GM23338 (cell line): ENCODE data around the gene CBX2. TPM values are rescaled to one million over a fixed set of nuclear protein-coding genes. Genes with fewer than 3 reads are reported as not detected.

ENCODE experiments used
- ATAC-seq: fragments of 200-7000 bp; cut with Tn5 transposase; 3 replicates; pipeline ENCODE4 v1.9.1; 2020
- DNase-seq: peaks from one replicate; pipeline ENCODE4 v3.0.0-alpha.2; 2015; ENCODE audit warnings: low spot score
- H2AFZ ChIP-seq: fragments of 200-600 bp; sonication (generic); 2 replicates; pipeline ENCODE4 v1.8.0; 2016; ENCODE audit warnings: antibody characterized with exemption, mild to moderate bottlenecking, moderate library complexity
- H3F3A ChIP-seq: fragments of 200-600 bp; sonication (generic); replicated peaks from 2 replicates; pipeline ENCODE4 v1.8.0; 2017; ENCODE audit warnings: antibody characterized with exemption, mixed run types, low read depth
- H3K27ac ChIP-seq: fragments of 200-600 bp; sonication (generic); 2 replicates; pipeline ENCODE4 v1.6.1; 2016; ENCODE audit warnings: low read depth
- H3K27me3 ChIP-seq: fragments of 200-600 bp; sonication (generic); 2 replicates; pipeline ENCODE4 v1.8.0; 2016; ENCODE audit warnings: mild to moderate bottlenecking, mixed run types, moderate library complexity; ENCODE audit not compliant: insufficient read depth
- H3K36me3 ChIP-seq: fragments of 200-600 bp; sonication (generic); 2 replicates; pipeline ENCODE4 v1.8.0; 2016; ENCODE audit warnings: mild to moderate bottlenecking; ENCODE audit not compliant: insufficient read depth
- H3K4me1 ChIP-seq: fragments of 200-600 bp; sonication (generic); 2 replicates; pipeline ENCODE4 v1.8.0; 2016; ENCODE audit warnings: mild to moderate bottlenecking, moderate library complexity; ENCODE audit not compliant: insufficient read depth
- H3K4me2 ChIP-seq: fragments of 200-600 bp; sonication (generic); 2 replicates; pipeline ENCODE4 v1.7.1; 2017; ENCODE audit warnings: mixed run types
- H3K4me3 ChIP-seq: fragments of 200-600 bp; sonication (generic); 2 replicates; pipeline ENCODE4 v1.6.1; 2016; ENCODE audit warnings: mixed run types
- H3K79me2 ChIP-seq: fragments of 200-600 bp; sonication (generic); replicated peaks from 2 replicates; pipeline ENCODE4 v1.8.0; 2017; ENCODE audit warnings: mild to moderate bottlenecking; ENCODE audit not compliant: insufficient read depth
- H3K9me2 ChIP-seq: fragments of 200-600 bp; sonication (generic); 2 replicates; pipeline ENCODE4 v1.8.0; 2017; ENCODE audit not compliant: insufficient read depth
- H4K20me1 ChIP-seq: fragments of 200-600 bp; sonication (generic); replicated peaks from 2 replicates; pipeline ENCODE4 v1.8.0; 2017; ENCODE audit warnings: mild to moderate bottlenecking; ENCODE audit not compliant: insufficient read depth
- H3K27ac Mint-ChIP-seq: 2 replicates; pipeline ENCODE4 v1.8.0; 2020; ENCODE audit warnings: inconsistent platforms, mild to moderate bottlenecking, moderate library complexity, mixed read lengths
- H3K27me3 Mint-ChIP-seq: 3 replicates; pipeline ENCODE4 v1.8.0; 2022; ENCODE audit warnings: low read depth, mild to moderate bottlenecking, moderate library complexity, mixed read lengths, inconsistent platforms; ENCODE audit not compliant: insufficient read depth, poor library complexity
- H3K36me3 Mint-ChIP-seq: 3 replicates; pipeline ENCODE4 v1.8.0; 2021; ENCODE audit warnings: low read depth, mild to moderate bottlenecking, inconsistent platforms, moderate library complexity, mixed read lengths
- H3K4me1 Mint-ChIP-seq: 3 replicates; pipeline ENCODE4 v1.8.0; 2020; ENCODE audit warnings: mild to moderate bottlenecking, inconsistent platforms, mixed read lengths
- H3K4me3 Mint-ChIP-seq: 3 replicates; pipeline ENCODE4 v1.8.0; 2021; ENCODE audit warnings: moderate library complexity, mild to moderate bottlenecking, inconsistent platforms, mixed read lengths
- H3K9me3 Mint-ChIP-seq: 3 replicates; pipeline ENCODE4 v1.8.0; 2020; ENCODE audit warnings: moderate library complexity, mild to moderate bottlenecking, inconsistent platforms, mixed read lengths
- JUNB ChIP-seq: IDR thresholded peaks from one replicate; pipeline ENCODE4 v1.6.1; 2016; ENCODE audit warnings: antibody characterized with exemption; ENCODE audit not compliant: unreplicated experiment
- NANOG ChIP-seq: IDR thresholded peaks from 2 replicates; pipeline ENCODE4 v1.6.1; 2016; ENCODE audit warnings: antibody characterized with exemption, borderline replicate concordance
- POLR2AphosphoS5 ChIP-seq: IDR thresholded peaks from 2 replicates; pipeline ENCODE4 v1.6.1; 2016; ENCODE audit warnings: antibody characterized with exemption, low read depth
- polyA plus RNA-seq: library from polyadenylated mRNA; unstranded; fragments of >200 nt; fragmentation: Nextera tagmentation; extraction: Ambion mirVana; gene quantifications from 2 replicates; pipeline ENCODE4 v1.2.1, GENCODE V29; 2016
- total RNA-seq: library from RNA; depleted of rRNA; stranded (reverse); fragments of >200 nt; shearing (Covaris generic); gene quantifications from 2 replicates; pipeline ENCODE4 v1.2.3, GENCODE V29; 2014
- TF ChIP-seq, protein P1 (sequence below): fragments of 250-450 bp; sonication (Bioruptor Pico); IDR thresholded peaks from 2 replicates; pipeline ENCODE4 v1.5.0; 2020; ENCODE audit warnings: mild to moderate bottlenecking, moderate library complexity
- TF ChIP-seq, protein P2 (sequence below), 2 experiments: fragments of 200-600 bp in 1 of 2; sonication (generic) in 1 of 2; conservative IDR thresholded peaks; 2 replicates each; pipeline versions ENCODE4 v1.5.1 to v1.6.1; 2016 to 2017; ENCODE audit warnings: antibody characterized with exemption in 2 of 2, low read depth in 2 of 2, mild to moderate bottlenecking in 2 of 2, moderate library complexity in 1 of 2

CBX2 gene
- total and polyA plus RNA-seq, 2 experiments from 2014 or later: 26.6 to 114 TPM

DNA sequence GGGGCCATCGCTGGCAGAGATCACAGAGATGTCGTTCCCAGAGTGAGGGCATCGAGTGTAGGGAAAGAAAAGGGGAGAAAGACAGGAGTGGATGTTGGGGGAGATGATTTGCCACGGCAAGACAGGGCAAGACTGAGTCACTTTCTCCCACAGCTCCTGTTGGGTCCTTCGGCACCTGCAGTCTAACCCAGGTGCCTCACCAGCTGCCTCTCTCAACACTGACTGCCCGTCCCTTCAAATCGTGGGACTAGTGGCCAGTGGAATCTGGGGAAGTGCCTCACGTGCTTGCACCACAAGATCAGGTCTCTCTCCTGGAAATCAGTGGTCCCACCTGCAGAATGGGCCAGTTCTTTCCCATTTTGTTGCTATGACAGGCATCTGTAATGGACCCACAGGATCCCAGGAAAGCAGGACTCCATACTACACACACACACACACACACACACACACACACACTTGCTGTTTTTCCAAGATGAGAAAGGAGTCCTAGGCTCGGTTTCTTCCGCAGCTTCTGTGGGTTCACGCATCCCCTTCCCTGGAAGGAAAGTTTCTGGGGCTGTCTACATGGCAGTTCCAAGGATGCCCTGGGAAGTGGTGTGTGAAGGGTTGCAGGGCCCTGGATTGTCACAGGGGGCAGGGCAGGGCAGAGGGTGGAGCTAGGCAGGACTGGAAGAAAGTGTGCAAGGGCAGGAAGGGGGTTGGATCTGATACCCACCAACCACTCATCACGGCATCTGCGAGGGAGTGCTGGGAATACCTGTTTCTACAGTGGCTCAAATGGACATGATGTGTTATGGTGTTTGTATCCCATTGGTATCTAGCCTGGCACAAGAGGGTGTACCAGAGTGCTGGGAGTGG is 29.1 kb downstream of the CBX2 start:
- peaks cover 49% of the 10 kb centered on the region for H3K4me1 Mint-ChIP-seq
- Histone ChIP-seq H3K4me3 (no peak overlapping the region), H3K36me3 (no peaks in the 10 kb centered on the region), H2AFZ (no peak overlapping the region), H3K4me2 (peak overlapping the region; percentile 21), H3K27ac (no peak overlapping the region), H3F3A (peaks cover 53% of the 10 kb centered on the region), H3K79me2 (no peaks in the 10 kb centered on the region), H4K20me1 (peaks cover 3% of the 10 kb centered on the region; the same call in 1 of the 2 replicates), H3K9me2 (no peaks in the 10 kb centered on the region), H3K27me3 (peaks cover 97% of the 10 kb centered on the region), H3K4me1 (peaks cover 49% of the 10 kb centered on the region)
- ATAC-seq (no peak), DNase-seq (no peak)
- peaks cover 8% of the 10 kb centered on the region; the same call in 2 of the 3 replicates for H3K9me3 Mint-ChIP-seq
- peaks cover 97% of the 10 kb centered on the region for H3K27me3 Mint-ChIP-seq
- TF ChIP-seq, protein P1, sequence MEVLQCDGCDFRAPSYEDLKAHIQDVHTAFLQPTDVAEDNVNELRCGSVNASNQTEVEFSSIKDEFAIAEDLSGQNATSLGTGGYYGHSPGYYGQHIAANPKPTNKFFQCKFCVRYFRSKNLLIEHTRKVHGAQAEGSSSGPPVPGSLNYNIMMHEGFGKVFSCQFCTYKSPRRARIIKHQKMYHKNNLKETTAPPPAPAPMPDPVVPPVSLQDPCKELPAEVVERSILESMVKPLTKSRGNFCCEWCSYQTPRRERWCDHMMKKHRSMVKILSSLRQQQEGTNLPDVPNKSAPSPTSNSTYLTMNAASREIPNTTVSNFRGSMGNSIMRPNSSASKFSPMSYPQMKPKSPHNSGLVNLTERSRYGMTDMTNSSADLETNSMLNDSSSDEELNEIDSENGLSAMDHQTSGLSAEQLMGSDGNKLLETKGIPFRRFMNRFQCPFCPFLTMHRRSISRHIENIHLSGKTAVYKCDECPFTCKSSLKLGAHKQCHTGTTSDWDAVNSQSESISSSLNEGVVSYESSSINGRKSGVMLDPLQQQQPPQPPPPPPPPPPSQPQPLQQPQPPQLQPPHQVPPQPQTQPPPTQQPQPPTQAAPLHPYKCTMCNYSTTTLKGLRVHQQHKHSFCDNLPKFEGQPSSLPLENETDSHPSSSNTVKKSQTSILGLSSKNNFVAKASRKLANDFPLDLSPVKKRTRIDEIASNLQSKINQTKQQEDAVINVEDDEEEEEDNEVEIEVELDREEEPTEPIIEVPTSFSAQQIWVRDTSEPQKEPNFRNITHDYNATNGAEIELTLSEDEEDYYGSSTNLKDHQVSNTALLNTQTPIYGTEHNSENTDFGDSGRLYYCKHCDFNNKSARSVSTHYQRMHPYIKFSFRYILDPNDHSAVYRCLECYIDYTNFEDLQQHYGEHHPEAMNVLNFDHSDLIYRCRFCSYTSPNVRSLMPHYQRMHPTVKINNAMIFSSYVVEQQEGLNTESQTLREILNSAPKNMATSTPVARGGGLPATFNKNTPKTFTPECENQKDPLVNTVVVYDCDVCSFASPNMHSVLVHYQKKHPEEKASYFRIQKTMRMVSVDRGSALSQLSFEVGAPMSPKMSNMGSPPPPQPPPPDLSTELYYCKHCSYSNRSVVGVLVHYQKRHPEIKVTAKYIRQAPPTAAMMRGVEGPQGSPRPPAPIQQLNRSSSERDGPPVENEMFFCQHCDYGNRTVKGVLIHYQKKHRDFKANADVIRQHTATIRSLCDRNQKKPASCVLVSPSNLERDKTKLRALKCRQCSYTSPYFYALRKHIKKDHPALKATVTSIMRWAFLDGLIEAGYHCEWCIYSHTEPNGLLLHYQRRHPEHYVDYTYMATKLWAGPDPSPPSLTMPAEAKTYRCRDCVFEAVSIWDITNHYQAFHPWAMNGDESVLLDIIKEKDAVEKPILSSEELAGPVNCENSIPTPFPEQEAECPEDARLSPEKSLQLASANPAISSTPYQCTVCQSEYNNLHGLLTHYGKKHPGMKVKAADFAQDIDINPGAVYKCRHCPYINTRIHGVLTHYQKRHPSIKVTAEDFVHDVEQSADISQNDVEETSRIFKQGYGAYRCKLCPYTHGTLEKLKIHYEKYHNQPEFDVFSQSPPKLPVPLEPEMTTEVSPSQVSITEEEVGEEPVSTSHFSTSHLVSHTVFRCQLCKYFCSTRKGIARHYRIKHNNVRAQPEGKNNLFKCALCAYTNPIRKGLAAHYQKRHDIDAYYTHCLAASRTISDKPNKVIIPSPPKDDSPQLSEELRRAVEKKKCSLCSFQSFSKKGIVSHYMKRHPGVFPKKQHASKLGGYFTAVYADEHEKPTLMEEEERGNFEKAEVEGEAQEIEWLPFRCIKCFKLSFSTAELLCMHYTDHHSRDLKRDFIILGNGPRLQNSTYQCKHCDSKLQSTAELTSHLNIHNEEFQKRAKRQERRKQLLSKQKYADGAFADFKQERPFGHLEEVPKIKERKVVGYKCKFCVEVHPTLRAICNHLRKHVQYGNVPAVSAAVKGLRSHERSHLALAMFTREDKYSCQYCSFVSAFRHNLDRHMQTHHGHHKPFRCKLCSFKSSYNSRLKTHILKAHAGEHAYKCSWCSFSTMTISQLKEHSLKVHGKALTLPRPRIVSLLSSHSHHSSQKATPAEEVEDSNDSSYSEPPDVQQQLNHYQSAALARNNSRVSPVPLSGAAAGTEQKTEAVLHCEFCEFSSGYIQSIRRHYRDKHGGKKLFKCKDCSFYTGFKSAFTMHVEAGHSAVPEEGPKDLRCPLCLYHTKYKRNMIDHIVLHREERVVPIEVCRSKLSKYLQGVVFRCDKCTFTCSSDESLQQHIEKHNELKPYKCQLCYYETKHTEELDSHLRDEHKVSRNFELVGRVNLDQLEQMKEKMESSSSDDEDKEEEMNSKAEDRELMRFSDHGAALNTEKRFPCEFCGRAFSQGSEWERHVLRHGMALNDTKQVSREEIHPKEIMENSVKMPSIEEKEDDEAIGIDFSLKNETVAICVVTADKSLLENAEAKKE (CRISPR knock-in tag): no peak
- TF ChIP-seq, protein P2, sequence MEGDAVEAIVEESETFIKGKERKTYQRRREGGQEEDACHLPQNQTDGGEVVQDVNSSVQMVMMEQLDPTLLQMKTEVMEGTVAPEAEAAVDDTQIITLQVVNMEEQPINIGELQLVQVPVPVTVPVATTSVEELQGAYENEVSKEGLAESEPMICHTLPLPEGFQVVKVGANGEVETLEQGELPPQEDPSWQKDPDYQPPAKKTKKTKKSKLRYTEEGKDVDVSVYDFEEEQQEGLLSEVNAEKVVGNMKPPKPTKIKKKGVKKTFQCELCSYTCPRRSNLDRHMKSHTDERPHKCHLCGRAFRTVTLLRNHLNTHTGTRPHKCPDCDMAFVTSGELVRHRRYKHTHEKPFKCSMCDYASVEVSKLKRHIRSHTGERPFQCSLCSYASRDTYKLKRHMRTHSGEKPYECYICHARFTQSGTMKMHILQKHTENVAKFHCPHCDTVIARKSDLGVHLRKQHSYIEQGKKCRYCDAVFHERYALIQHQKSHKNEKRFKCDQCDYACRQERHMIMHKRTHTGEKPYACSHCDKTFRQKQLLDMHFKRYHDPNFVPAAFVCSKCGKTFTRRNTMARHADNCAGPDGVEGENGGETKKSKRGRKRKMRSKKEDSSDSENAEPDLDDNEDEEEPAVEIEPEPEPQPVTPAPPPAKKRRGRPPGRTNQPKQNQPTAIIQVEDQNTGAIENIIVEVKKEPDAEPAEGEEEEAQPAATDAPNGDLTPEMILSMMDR (conservative IDR thresholded peaks at IDR 0.05; ENCODE audit: low read depth in 2 of 2): no peak
- TF ChIP-seq POLR2AphosphoS5 (no peak), JUNB (no peak), NANOG (no peak)
- no peaks in the 10 kb centered on the region for H3K36me3 Mint-ChIP-seq
- H3K4me3 Mint-ChIP-seq: peak overlapping the region; percentile 34; the same call in 2 of the 3 replicates
- H3K27ac Mint-ChIP-seq: no peak overlapping the region
